H9 (cell line): ENCODE results near the gene NFE2L2. TPM values are rescaled to one million over a fixed set of nuclear protein-coding genes. Genes with fewer than 3 reads are reported as not detected.
"Not testable (repeated sequence)": the region's sequence is repeated elsewhere in the genome, so short reads cannot be mapped to it uniquely, and the experiment has no call there.

ENCODE experiments used
- DNase-seq: peaks from one replicate; pipeline ENCODE4 v3.0.0-alpha.2; 2017
- H2AFZ ChIP-seq: one replicate; pipeline ENCODE4 v1.6.1; 2013; ENCODE audit warnings: mild to moderate bottlenecking, low read length, control low read depth, moderate library complexity
- H2AK5ac ChIP-seq: 2 replicates; pipeline ENCODE4 v1.6.1; 2013; ENCODE audit warnings: low read length, control low read depth, mixed read lengths; ENCODE audit not compliant: insufficient read length
- H2BK120ac ChIP-seq: one replicate; pipeline ENCODE4 v1.6.1; 2013; ENCODE audit warnings: low read depth, mild to moderate bottlenecking, low read length, control low read depth, inconsistent platforms; ENCODE audit not compliant: poor library complexity, severe bottlenecking
- H2BK12ac ChIP-seq: 2 replicates; pipeline ENCODE4 v1.6.1; 2013; ENCODE audit warnings: low read length, control low read depth, mixed read lengths, low read depth; ENCODE audit not compliant: insufficient read length
- H2BK15ac ChIP-seq: 2 replicates; pipeline ENCODE4 v1.6.1; 2013; ENCODE audit warnings: low read depth, low read length, control low read depth
- H2BK20ac ChIP-seq: one replicate; pipeline ENCODE4 v1.6.1; 2013; ENCODE audit warnings: low read depth, mild to moderate bottlenecking, low read length, control low read depth, inconsistent platforms; ENCODE audit not compliant: poor library complexity, severe bottlenecking
- H2BK5ac ChIP-seq: 2 replicates; pipeline ENCODE4 v1.6.1; 2013; ENCODE audit warnings: low read length, control low read depth, mixed read lengths; ENCODE audit not compliant: insufficient read length
- H3K14ac ChIP-seq: 2 replicates; pipeline ENCODE4 v1.6.1; 2013; ENCODE audit warnings: low read length, control low read depth; ENCODE audit not compliant: insufficient read depth
- H3K18ac ChIP-seq: 2 replicates; pipeline ENCODE4 v1.6.1; 2013; ENCODE audit warnings: low read depth, mild to moderate bottlenecking, mixed read lengths, low read length, control low read depth; ENCODE audit not compliant: insufficient read length
- H3K23ac ChIP-seq: 2 replicates; pipeline ENCODE4 v1.6.1; 2013; ENCODE audit warnings: low read length, control low read depth, mixed read lengths, low read depth; ENCODE audit not compliant: insufficient read length
- H3K23me2 ChIP-seq: 2 replicates; pipeline ENCODE4 v1.6.1; 2013; ENCODE audit warnings: low read depth, mild to moderate bottlenecking, mixed read lengths, low read length, control low read depth; ENCODE audit not compliant: insufficient read length, poor library complexity, severe bottlenecking
- H3K27ac ChIP-seq: 2 replicates; pipeline ENCODE4 v1.5.1; 2013; ENCODE audit warnings: low read length, control low read depth, mixed read lengths, low read depth; ENCODE audit not compliant: insufficient read length
- H3K27me3 ChIP-seq: 2 replicates; pipeline ENCODE4 v1.6.1; 2013; ENCODE audit warnings: low read length, control low read depth, inconsistent platforms; ENCODE audit not compliant: insufficient read depth
- H3K4ac ChIP-seq: 2 replicates; pipeline ENCODE4 v1.6.1; 2013; ENCODE audit warnings: low read depth, mild to moderate bottlenecking, control low read depth, inconsistent platforms, low read length, moderate library complexity
- H3K4me1 ChIP-seq: 2 replicates; pipeline ENCODE4 v1.6.1; 2013; ENCODE audit warnings: low read length, control low read depth, inconsistent platforms; ENCODE audit not compliant: insufficient read depth
- H3K4me2 ChIP-seq: 2 replicates; pipeline ENCODE4 v1.6.1; 2013; ENCODE audit warnings: low read length, control low read depth, mixed read lengths; ENCODE audit not compliant: insufficient read length, insufficient read depth
- H3K56ac ChIP-seq: 2 replicates; pipeline ENCODE4 v1.6.1; 2013; ENCODE audit warnings: low read depth, mild to moderate bottlenecking, mixed read lengths, low read length, control low read depth; ENCODE audit not compliant: insufficient read length
- H3K79me1 ChIP-seq: 2 replicates; pipeline ENCODE4 v1.6.1; 2013; ENCODE audit warnings: low read depth, mild to moderate bottlenecking, moderate library complexity, low read length, control low read depth, inconsistent platforms; ENCODE audit not compliant: insufficient read depth, poor library complexity, severe bottlenecking
- H3K79me2 ChIP-seq: 2 replicates; pipeline ENCODE4 v1.6.1; 2013; ENCODE audit warnings: low read length, control low read depth, inconsistent platforms; ENCODE audit not compliant: insufficient read depth
- H3K9ac ChIP-seq: 2 replicates; pipeline ENCODE4 v1.6.1; 2013; ENCODE audit warnings: low read length, control low read depth, mixed read lengths; ENCODE audit not compliant: insufficient read length; ENCODE audit errors: extremely low read depth
- H3K9me3 ChIP-seq: one replicate; pipeline ENCODE4 v1.6.1; 2013; ENCODE audit warnings: low read depth, low read length, inconsistent platforms; ENCODE audit not compliant: control insufficient read depth
- H3T11ph ChIP-seq: one replicate; pipeline ENCODE4 v1.6.1; 2013; ENCODE audit warnings: mild to moderate bottlenecking, low read length, control low read depth, inconsistent platforms
- H4K20me1 ChIP-seq: one replicate; pipeline ENCODE4 v1.6.1; 2013; ENCODE audit not compliant: control insufficient read depth, insufficient read length, insufficient read depth
- H4K5ac ChIP-seq: 2 replicates; pipeline ENCODE4 v1.6.1; 2013; ENCODE audit warnings: low read depth, mild to moderate bottlenecking, mixed read lengths, low read length, control low read depth; ENCODE audit not compliant: insufficient read length
- H4K8ac ChIP-seq: replicated peaks from 2 replicates; pipeline ENCODE4 v1.6.1; 2013; ENCODE audit warnings: low read length, control low read depth, mixed read lengths, low read depth; ENCODE audit not compliant: insufficient read length
- H4K91ac ChIP-seq: 2 replicates; pipeline ENCODE4 v1.6.1; 2013; ENCODE audit warnings: low read depth, mild to moderate bottlenecking, moderate library complexity, mixed read lengths, low read length, control low read depth; ENCODE audit not compliant: insufficient read length
- H3K27ac Mint-ChIP-seq, 3 experiments: 2 replicates in 2 of 3; 3 replicates in 1 of 3; pipeline ENCODE4 v1.8.0; 2020 to 2021; ENCODE audit warnings: mixed read lengths in 3 of 3, mild to moderate bottlenecking in 1 of 3, moderate library complexity in 1 of 3
- H3K27me3 Mint-ChIP-seq: 2 replicates; pipeline ENCODE4 v1.8.0; 2021; ENCODE audit warnings: low read depth, mild to moderate bottlenecking, moderate library complexity, mixed read lengths
- H3K36me3 Mint-ChIP-seq, 3 experiments: 2 replicates in 2 of 3; 3 replicates in 1 of 3; pipeline ENCODE4 v1.8.0; 2020 to 2021; ENCODE audit warnings: low read depth in 3 of 3, mixed read lengths in 3 of 3; ENCODE audit not compliant: insufficient read depth in 1 of 3
- H3K4me1 Mint-ChIP-seq, 2 experiments: 2 replicates each; pipeline ENCODE4 v1.8.0; 2020; ENCODE audit warnings: mixed read lengths in 2 of 2
- H3K4me3 Mint-ChIP-seq, 2 experiments: 2 replicates in 1 of 2; 3 replicates in 1 of 2; pipeline ENCODE4 v1.8.0; 2020 to 2021; ENCODE audit warnings: mild to moderate bottlenecking in 2 of 2, mixed read lengths in 2 of 2, moderate library complexity in 1 of 2
- H3K9me3 Mint-ChIP-seq, 2 experiments: 2 replicates in 1 of 2; 3 replicates in 1 of 2; pipeline ENCODE4 v1.8.0; 2020; ENCODE audit warnings: mild to moderate bottlenecking in 2 of 2, mixed read lengths in 2 of 2, moderate library complexity in 1 of 2
- WGBS: extraction: QIAGEN DNeasy Blood & Tissue Kit; methylation state at CpG from one replicate; pipeline ENCODE4 v1.1.7; 2013; ENCODE audit warnings: missing lambda C conversion rate, low lambda C conversion rate, mixed read lengths; ENCODE audit not compliant: insufficient read length; ENCODE audit errors: extremely low coverage; 5-methylcytosine and 5-hydroxymethylcytosine counted together
- total RNA-seq: library from RNA; stranded (reverse); gene quantifications from 2 replicates; pipeline ENCODE4 v1.2.1, GENCODE V29; 2021
- TF ChIP-seq, protein P1 (sequence below): fragments of 200-600 bp; sonication (generic); conservative IDR thresholded peaks from 3 replicates; pipeline ENCODE4 v1.8.0; 2021; ENCODE audit warnings: antibody characterized with exemption, mild to moderate bottlenecking

The NFE2L2 gene
- total RNA-seq, 1 experiment from 2014 or later = 42.5 TPM

DNA sequence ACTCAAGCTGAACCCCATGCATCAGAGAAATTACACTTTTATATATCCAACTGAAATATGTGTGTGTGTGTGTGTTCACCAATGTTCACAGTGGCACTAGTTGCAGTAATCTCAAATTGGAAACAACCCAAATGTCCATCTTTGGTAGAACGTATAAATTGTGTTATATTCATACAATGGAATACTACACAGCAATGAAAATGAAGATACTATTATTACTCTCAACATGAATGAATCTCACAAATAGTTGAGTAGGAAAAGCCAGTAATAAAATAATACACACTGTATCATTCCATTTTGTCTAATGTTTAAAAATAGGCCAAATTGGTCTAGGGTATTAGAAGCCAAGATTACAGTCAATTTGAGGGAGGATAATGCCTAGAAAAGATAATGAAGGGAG is 48.0 kb upstream of the NFE2L2 start:
- Histone ChIP-seq H3K4me2 (no peak overlapping the region), H3K9me3 (no peaks in the 10 kb centered on the region), H3K18ac (no peak overlapping the region), H3K79me2 (no peaks in the 10 kb centered on the region), H3K23ac (no peak overlapping the region), H3K23me2 (no peaks in the 10 kb centered on the region), H4K8ac (no peak overlapping the region), H3T11ph (no peak overlapping the region), H3K79me1 (no peaks in the 10 kb centered on the region), H3K9ac (no peak overlapping the region), H2BK15ac (no peak overlapping the region), H2BK5ac (no peak overlapping the region), H2AFZ (no peak overlapping the region), H3K4me1 (no peaks in the 10 kb centered on the region; the same call in none of the 2 replicates), H3K4ac (no peak overlapping the region), H3K14ac (no peak overlapping the region), H2BK20ac (no peak overlapping the region), H3K27me3 (no peaks in the 10 kb centered on the region), H4K5ac (no peak overlapping the region), H4K20me1 (no peaks in the 10 kb centered on the region), H2BK120ac (no peak overlapping the region), H3K56ac (no peak overlapping the region), H2BK12ac (no peak overlapping the region), H3K27ac (no peak overlapping the region), H4K91ac (no peak overlapping the region), H2AK5ac (no peak overlapping the region)
- peaks cover 28 to 36% of the 10 kb centered on the region in 2 experiments for H3K4me1 Mint-ChIP-seq
- H3K27ac Mint-ChIP-seq = no peak overlapping the region
- WGBS = no CpG with 5 or more reads among the region's 1 CpG
- H3K36me3 Mint-ChIP-seq = no peaks in the 10 kb centered on the region
- TF ChIP-seq, protein P1, sequence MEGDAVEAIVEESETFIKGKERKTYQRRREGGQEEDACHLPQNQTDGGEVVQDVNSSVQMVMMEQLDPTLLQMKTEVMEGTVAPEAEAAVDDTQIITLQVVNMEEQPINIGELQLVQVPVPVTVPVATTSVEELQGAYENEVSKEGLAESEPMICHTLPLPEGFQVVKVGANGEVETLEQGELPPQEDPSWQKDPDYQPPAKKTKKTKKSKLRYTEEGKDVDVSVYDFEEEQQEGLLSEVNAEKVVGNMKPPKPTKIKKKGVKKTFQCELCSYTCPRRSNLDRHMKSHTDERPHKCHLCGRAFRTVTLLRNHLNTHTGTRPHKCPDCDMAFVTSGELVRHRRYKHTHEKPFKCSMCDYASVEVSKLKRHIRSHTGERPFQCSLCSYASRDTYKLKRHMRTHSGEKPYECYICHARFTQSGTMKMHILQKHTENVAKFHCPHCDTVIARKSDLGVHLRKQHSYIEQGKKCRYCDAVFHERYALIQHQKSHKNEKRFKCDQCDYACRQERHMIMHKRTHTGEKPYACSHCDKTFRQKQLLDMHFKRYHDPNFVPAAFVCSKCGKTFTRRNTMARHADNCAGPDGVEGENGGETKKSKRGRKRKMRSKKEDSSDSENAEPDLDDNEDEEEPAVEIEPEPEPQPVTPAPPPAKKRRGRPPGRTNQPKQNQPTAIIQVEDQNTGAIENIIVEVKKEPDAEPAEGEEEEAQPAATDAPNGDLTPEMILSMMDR = no peak
- no peak overlapping the region for H3K4me3 Mint-ChIP-seq
- DNase-seq = no peak
- no peaks in the 10 kb centered on the region for H3K9me3 Mint-ChIP-seq
- no peaks in the 10 kb centered on the region for H3K27me3 Mint-ChIP-seq

DNA sequence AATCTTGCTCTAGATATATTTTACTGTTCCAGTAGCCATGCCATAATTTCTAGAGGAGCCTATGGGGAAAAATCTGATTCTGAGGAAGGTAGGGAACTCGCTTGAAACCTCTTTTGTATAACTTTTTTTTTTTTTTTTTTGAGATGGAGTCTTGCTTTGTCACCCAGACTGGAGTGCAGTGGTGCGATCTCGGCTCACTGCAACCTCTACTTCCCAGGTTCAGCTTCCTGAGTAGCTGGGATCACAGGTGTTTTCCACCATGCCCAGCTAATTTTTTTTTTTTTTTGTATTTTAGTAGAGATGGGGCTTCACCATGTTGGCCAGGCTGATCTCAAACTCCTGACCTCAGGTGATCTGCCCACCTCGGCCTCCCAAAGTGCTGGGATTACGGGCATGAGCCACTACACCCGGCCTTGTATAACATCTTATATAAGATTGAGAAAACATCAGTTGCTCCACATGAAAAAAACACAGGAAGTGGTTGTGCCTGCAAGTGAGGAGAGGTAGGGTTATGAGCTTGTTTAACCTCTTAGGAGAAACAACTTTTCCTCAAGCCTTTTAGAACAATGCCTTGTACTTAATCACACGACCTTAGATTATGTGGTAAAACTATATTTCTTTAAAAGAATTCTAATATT is 45.3 kb upstream of the NFE2L2 start:
- H3K4me2 ChIP-seq, H2AFZ ChIP-seq, H3K27ac ChIP-seq, H2BK20ac ChIP-seq, H3K4ac ChIP-seq, H3T11ph ChIP-seq, DNase-seq, H4K91ac ChIP-seq, H3K9me3 Mint-ChIP-seq, H3K27me3 ChIP-seq, H2BK120ac ChIP-seq, H3K56ac ChIP-seq, H3K23ac ChIP-seq, H2BK12ac ChIP-seq, H2BK15ac ChIP-seq, H2AK5ac ChIP-seq, H4K20me1 ChIP-seq, H4K8ac ChIP-seq, H3K36me3 Mint-ChIP-seq, H4K5ac ChIP-seq, H3K9ac ChIP-seq, H3K14ac ChIP-seq, H2BK5ac ChIP-seq, H3K9me3 ChIP-seq, H3K27me3 Mint-ChIP-seq, H3K27ac Mint-ChIP-seq, H3K4me3 Mint-ChIP-seq, H3K23me2 ChIP-seq, H3K79me2 ChIP-seq, H3K18ac ChIP-seq, H3K4me1 ChIP-seq, H3K79me1 ChIP-seq: not testable (repeated sequence)
- peaks cover 19 to 27% of the 10 kb centered on the region in 2 experiments for H3K4me1 Mint-ChIP-seq
- WGBS = no CpG with 5 or more reads among the region's 7 CpGs
